ENCODE measurements around the gene SATB2. TPM values are rescaled to one million over a fixed set of nuclear protein-coding genes. Genes with fewer than 3 reads are reported as not detected.

SATB2 gene
- total RNA-seq, 3 donors from 2014 or later: 125 to 328 (median 183) TPM

GRCh38 chr2:199434555-199434954 is 23.2 kb downstream of the SATB2 start:
- Histone ChIP-seq H3K36me3 (ENCODE audit: low read depth) (no peaks in the 10 kb centered on the region), H3K4me1 (ENCODE audit: low read depth) (peaks cover 26% of the 10 kb centered on the region), H3K4me3 (no peak overlapping the region), H3K9me3 (no peaks in the 10 kb centered on the region)
- TF ChIP-seq CTCF (IDR thresholded peaks at IDR 0.05): no peak
- ATAC-seq (no peak), DNase-seq (no peak)
- intact Hi-C loops (cut with DNase I, micrococcal nuclease): no loop called here

GRCh38 chr2:199433204-199433832 is 24.4 kb downstream of the SATB2 start:
- ATAC-seq: no peak
- Histone ChIP-seq H3K4me3 (no peak overlapping the region), H3K36me3 (ENCODE audit: low read depth) (no peaks in the 10 kb centered on the region), H3K4me1 (ENCODE audit: low read depth) (peaks cover 18% of the 10 kb centered on the region), H3K9me3 (no peaks in the 10 kb centered on the region)
- no peak for DNase-seq
- intact Hi-C loops (cut with DNase I, micrococcal nuclease): no loop called here
- no peak for TF ChIP-seq CTCF (IDR thresholded peaks at IDR 0.05)

- no peak for DNase-seq
These were observed 26.0 kb downstream of the SATB2 start for GRCh38 chr2:199431746-199432213.

GRCh38 chr2:199430214-199430613 is 27.5 kb downstream of the SATB2 start:
- intact Hi-C loops (cut with DNase I, micrococcal nuclease): no loop called here
- H3K9me3 ChIP-seq: no peaks in the 10 kb centered on the region
- ATAC-seq: no peak
- no peaks in the 10 kb centered on the region for H3K4me1 ChIP-seq (ENCODE audit: low read depth)
- H3K4me3 ChIP-seq: no peak overlapping the region
- DNase-seq: no peak
- H3K36me3 ChIP-seq (ENCODE audit: low read depth): no peaks in the 10 kb centered on the region
- no peak for TF ChIP-seq CTCF (IDR thresholded peaks at IDR 0.05)

More at GRCh38 chr2:199431746-199432213, 26.0 kb downstream of the SATB2 start:
- Histone ChIP-seq H3K36me3 (ENCODE audit: low read depth) (no peaks in the 10 kb centered on the region), H3K4me1 (ENCODE audit: low read depth) (peaks cover 9% of the 10 kb centered on the region), H3K9me3 (no peaks in the 10 kb centered on the region), H3K4me3 (no peak overlapping the region)
- peak; percentile 51 for ATAC-seq
- no peak for TF ChIP-seq CTCF (IDR thresholded peaks at IDR 0.05)
- intact Hi-C loops (cut with DNase I, micrococcal nuclease): no loop called here

GRCh38 chr2:199428291-199428690 is 29.4 kb downstream of the SATB2 start:
- ATAC-seq (no peak), DNase-seq (no peak)
- H3K36me3 ChIP-seq (ENCODE audit: low read depth): no peaks in the 10 kb centered on the region
- H3K4me1 ChIP-seq (ENCODE audit: low read depth): no peaks in the 10 kb centered on the region
- no peaks in the 10 kb centered on the region for H3K9me3 ChIP-seq
- intact Hi-C loops (cut with DNase I, micrococcal nuclease): no loop called here
- no peak for TF ChIP-seq CTCF (IDR thresholded peaks at IDR 0.05)
- no peak overlapping the region for H3K4me3 ChIP-seq
